Kidney (tissue), 14 donors: Measurements from ENCODE around the gene SECISBP2L. TPM values are rescaled to one million over a fixed set of nuclear protein-coding genes. Genes with fewer than 3 reads are reported as not detected.

ENCODE experiments used
- DNase-seq, 5 donors: peaks; one replicate each; pipeline ENCODE4 v3.0.0-alpha.2; 2013 to 2020
- FAIRE-seq: peaks from 2 replicates; lab custom pipeline; 2012; peaks lifted over from hg19 to GRCh38; lab: Jason Lieb, UNC
- H3K27ac ChIP-seq, 2 donors: one replicate each; pipeline ENCODE4 v1.7.0; 2013; ENCODE audit warnings: low read depth in 2 of 2, low read length in 2 of 2, inconsistent platforms in 1 of 2
- H3K27me3 ChIP-seq: one replicate; pipeline ENCODE4 v1.7.1; 2013; ENCODE audit warnings: low read length, inconsistent platforms; ENCODE audit not compliant: control insufficient read depth, insufficient read depth
- H3K36me3 ChIP-seq, 3 donors: one replicate each; pipeline versions ENCODE4 v1.7.0 to v1.7.1; 2013; ENCODE audit warnings: low read length in 3 of 3, control low read depth in 1 of 3, inconsistent platforms in 1 of 3; ENCODE audit not compliant: insufficient read depth in 3 of 3, control insufficient read depth in 2 of 3
- H3K4me1 ChIP-seq, 3 donors: one replicate each; pipeline versions ENCODE4 v1.7.0 to v1.7.1; 2013; ENCODE audit warnings: low read length in 3 of 3, inconsistent platforms in 1 of 3, low read depth in 1 of 3; ENCODE audit not compliant: control insufficient read depth in 2 of 3, insufficient read depth in 2 of 3
- H3K4me3 ChIP-seq, 3 donors: one replicate each; pipeline versions ENCODE4 v1.7.0 to v1.8.1; 2013; ENCODE audit warnings: low read length in 3 of 3, control low read depth in 1 of 3, inconsistent platforms in 1 of 3
- H3K9ac ChIP-seq, 3 donors: one replicate each; pipeline versions ENCODE4 v1.7.0 to v1.7.1; 2013; ENCODE audit warnings: low read length in 3 of 3, control low read depth in 1 of 3, inconsistent platforms in 1 of 3
- H3K9me3 ChIP-seq, 3 donors: one replicate each; pipeline versions ENCODE4 v1.7.0 to v1.7.1; 2013; ENCODE audit warnings: low read length in 3 of 3, control low read depth in 1 of 3, inconsistent platforms in 1 of 3; ENCODE audit not compliant: control insufficient read depth in 2 of 3, insufficient read depth in 1 of 3
- CTCF ChIP-seq: IDR thresholded peaks from 3 replicates; pipeline ENCODE4 v1.5.1; 2012; ENCODE audit warnings: mild to moderate bottlenecking, moderate library complexity, borderline replicate concordance; ENCODE audit not compliant: insufficient read depth; ENCODE audit errors: extremely low read depth
- intact Hi-C: fragments of 100-400 bp; cut with DNase I; formaldehyde crosslinking; loops from one replicate; pipeline ENCODE4 v1.11.1; 2022
- polyA plus RNA-seq: library from polyadenylated mRNA; stranded (reverse); fragments of 350-450 nt; fragmentation: Illumina TruSeq; extraction: RNeasy Lipid Tissue Mini Kit (QIAGEN cat#74804); gene quantifications from one replicate; pipeline ENCODE4 v1.2.3, GENCODE V29; 2014; ENCODE audit warnings: low read depth, low replicate concordance; ENCODE audit not compliant: insufficient read depth
- total RNA-seq: library from RNA; stranded (reverse); fragmentation: NEBNext Ultra II Directional; extraction: Animal tissue kit (Norgen Biotek cat#: 25700); gene quantifications from one replicate; pipeline ENCODE4 v1.2.1, GENCODE V29; 2021
- donor health status: control.
- donor health status: control.
- donor health status: control.
- donor health status: control.
- donor health status: control.
- donor health status: DM: yes; HTN: yes; CAD: no.
- donor health status: Normal renal cell carcinoma (clear cell type).

Gene SECISBP2L
- total and polyA plus RNA-seq, 2 donors from 2014 or later = 10.2 to 67.0 TPM

GRCh38 chr15:49031804-49032203 is 14.4 kb downstream of the SECISBP2L start:
- no peak for DNase-seq
- intact Hi-C loops = no loop called here
- TF ChIP-seq CTCF = no peak
- FAIRE-seq = no peak
- peaks cover 0 to 18% (median 18%) of the 10 kb centered on the region in 3 donors for H3K36me3 ChIP-seq
- H3K27me3 ChIP-seq = no peaks in the 10 kb centered on the region
- no peak overlapping the region for H3K4me3 ChIP-seq
- no peak overlapping the region for H3K9ac ChIP-seq
- no peaks in the 10 kb centered on the region for H3K4me1 ChIP-seq
- no peak overlapping the region for H3K27ac ChIP-seq
- H3K9me3 ChIP-seq = no peaks in the 10 kb centered on the region

- Histone ChIP-seq H3K27ac (no peak overlapping the region), H3K27me3 (no peaks in the 10 kb centered on the region), H3K4me1 (no peaks in the 10 kb centered on the region), H3K4me3 (no peak overlapping the region), H3K9me3 (no peaks in the 10 kb centered on the region), H3K36me3 (peaks cover 3 to 24% (median 14%) of the 10 kb centered on the region in 3 donors), H3K9ac (no peak overlapping the region)
- no peak for FAIRE-seq
- intact Hi-C loops = no loop called here
- TF ChIP-seq CTCF = no peak
- DNase-seq = no peak
Measured at GRCh38 chr15:49026700-49027099, 19.5 kb downstream of the SECISBP2L start.

- Histone ChIP-seq H3K27me3 (no peaks in the 10 kb centered on the region), H3K4me3 (no peak overlapping the region), H3K27ac (no peak overlapping the region), H3K36me3 (peaks cover 6 to 27% (median 14%) of the 10 kb centered on the region in 3 donors), H3K4me1 (no peaks in the 10 kb centered on the region), H3K9ac (no peak overlapping the region), H3K9me3 (no peaks in the 10 kb centered on the region)
- FAIRE-seq (no peak), DNase-seq (no peak)
- intact Hi-C loops = no loop called here
- TF ChIP-seq CTCF = no peak
Measured at GRCh38 chr15:49024840-49025239, 21.4 kb downstream of the SECISBP2L start.

GRCh38 chr15:49023354-49023753 is 22.9 kb downstream of the SECISBP2L start:
- Histone ChIP-seq H3K4me3 (no peak overlapping the region), H3K27me3 (no peaks in the 10 kb centered on the region), H3K36me3 (peaks cover 8 to 26% (median 12%) of the 10 kb centered on the region in 3 donors), H3K4me1 (no peaks in the 10 kb centered on the region), H3K9ac (no peak overlapping the region), H3K9me3 (no peaks in the 10 kb centered on the region), H3K27ac (no peak overlapping the region)
- DNase-seq (no peak), FAIRE-seq (no peak)
- intact Hi-C loops = no loop called here
- no peak for TF ChIP-seq CTCF
